GM19351 (cell line): ENCODE measurements around the gene TRIP6.
"Not testable (repeated sequence)": the region's sequence is repeated elsewhere in the genome, so short reads cannot be mapped to it uniquely, and the experiment has no call there.

Experiments used
- ATAC-seq: cut with Tn5 transposase; IDR thresholded peaks from one replicate; pipeline ENCODE4 v1.9.1; 2021; ENCODE audit warnings: mild to moderate bottlenecking, moderate library complexity; ENCODE audit not compliant: unreplicated experiment

TRIP6 gene

GRCh38 chr7:100837099-100837836, 29.9 kb upstream of the TRIP6 start:
- ATAC-seq, result peak; percentile 63

- ATAC-seq, result no peak
Measured at GRCh38 chr7:100839361-100839760, 27.8 kb upstream of the TRIP6 start.

DNA sequence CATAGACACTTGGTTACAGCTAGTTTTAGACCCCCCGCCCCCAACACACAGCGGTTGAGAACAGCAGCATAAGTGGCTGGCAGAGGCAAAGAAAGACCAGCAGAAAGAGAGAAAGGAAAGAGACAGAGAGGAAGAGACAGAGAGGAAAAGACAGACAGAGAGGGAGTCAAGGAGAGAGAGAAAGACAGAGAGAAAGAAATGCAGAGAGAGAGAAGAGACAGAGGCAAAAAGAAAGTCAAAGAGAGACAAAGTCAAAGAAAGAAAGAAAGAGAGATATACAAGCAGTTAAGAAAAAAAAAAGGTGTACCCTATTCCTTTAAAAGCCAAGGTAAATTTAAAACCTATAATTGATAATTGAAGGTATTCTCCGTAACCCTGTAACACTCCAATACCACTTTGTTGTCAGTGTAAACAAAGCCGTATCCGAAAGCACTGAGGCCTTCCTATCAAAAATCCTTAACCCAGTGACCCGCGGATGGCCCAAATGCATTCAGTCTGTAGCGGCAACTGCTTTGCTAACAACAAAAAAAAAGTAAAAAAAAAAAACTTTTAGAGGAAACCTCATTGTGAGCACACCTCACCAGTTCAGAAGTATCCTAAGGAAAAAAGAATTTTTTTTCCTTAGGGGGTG, 26.6 kb upstream of the TRIP6 start:
- no peak for ATAC-seq

DNA sequence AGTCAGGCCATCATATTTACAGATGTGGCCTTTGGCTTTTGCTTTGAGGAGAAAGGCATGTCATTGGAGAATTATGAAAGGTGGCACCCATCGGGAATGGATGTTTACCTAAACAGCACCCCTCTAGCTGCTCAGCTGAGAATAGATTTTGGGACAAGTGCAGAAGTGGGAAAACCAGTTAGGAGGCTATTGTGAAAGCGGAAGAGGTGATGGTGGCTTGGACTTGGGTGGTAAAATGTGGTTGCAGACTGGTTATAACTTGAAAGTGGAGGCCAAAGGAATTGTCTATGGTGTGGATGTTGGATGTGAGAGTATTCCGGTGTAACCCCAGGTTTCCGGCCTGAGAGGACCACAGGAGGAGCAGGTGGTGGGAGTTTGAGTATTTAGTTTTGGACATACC, 19.8 kb upstream of the TRIP6 start:
- ATAC-seq, result no peak

DNA sequence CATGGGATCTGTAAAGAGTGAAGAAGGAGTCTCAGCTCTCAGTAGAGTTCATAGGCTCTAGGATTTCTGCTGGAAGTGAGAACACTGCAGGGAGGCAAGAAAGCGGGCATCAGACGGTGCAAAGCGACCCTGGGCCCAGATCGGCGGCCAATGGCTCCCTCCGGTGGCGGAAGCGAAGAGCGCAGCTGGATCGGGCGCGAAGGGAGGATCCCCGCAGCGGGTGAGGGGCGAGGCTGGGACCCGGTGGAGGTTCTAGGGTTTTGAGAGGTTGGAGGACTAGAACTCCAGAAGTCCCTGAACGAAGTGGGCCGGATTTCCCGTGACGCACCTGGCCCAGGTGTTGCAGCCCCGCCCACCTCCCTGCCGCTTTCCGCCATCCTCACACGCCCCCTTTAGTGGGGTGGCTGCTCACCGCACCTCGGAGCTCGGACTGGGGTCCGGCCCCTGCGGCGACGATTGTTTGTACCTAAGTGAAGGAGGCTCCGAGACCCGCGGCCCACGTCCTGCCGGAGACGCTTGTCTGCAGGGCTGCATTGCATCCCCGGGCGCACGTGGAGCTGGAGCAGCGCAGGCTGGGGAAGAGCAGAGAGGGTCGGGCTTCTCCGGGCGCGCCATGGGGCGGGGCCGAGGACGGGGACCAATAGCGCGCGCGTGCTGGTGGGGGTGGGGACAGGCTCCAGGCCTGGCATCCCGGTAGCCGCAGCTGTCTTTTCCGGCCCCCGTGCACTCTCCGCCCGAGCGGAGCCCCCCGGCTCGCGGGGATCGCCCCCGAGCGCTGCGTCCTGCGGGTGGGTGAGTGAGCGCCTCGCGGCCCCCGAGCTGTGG, 14.9 kb upstream of the TRIP6 start, which contains the start of gene SLC12A9:
Gene SLC12A9, plus strand, starts transcription at position 666 of the 825 bp plus-strand sequence. CDS start 1,485 bp downstream, outside the sequence.
- ATAC-seq, result peak; percentile 87

DNA sequence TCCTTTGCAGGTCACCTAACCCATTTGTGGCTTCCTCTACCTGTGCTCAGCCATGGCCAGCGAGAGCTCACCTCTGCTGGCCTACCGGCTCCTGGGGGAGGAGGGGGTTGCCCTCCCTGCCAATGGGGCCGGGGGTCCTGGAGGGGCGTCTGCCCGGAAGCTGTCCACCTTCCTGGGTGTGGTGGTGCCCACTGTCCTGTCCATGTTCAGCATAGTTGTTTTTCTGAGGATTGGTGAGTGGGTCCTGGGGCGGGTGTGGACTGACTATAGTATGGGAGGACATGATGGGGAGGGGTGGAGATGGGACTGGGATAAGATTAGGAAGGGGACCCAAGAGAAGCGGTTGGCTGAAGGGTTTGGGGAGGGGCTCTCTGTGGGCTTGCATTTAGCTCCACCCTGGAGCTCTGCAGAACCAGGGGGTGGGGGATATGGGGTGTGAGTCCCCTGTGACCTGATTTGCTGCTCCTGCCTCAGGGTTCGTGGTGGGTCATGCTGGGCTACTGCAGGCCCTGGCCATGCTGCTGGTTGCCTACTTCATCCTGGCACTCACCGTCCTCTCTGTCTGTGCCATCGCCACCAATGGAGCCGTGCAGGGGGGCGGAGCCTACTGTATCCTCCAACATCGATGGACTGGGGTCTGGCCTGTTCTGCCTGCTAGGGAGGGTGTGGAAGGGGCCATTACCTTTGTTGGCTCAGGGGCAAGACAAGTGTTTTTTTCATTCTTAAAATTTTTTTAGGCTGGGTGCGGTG, 12.9 kb upstream of the TRIP6 start:
- no peak for ATAC-seq

DNA sequence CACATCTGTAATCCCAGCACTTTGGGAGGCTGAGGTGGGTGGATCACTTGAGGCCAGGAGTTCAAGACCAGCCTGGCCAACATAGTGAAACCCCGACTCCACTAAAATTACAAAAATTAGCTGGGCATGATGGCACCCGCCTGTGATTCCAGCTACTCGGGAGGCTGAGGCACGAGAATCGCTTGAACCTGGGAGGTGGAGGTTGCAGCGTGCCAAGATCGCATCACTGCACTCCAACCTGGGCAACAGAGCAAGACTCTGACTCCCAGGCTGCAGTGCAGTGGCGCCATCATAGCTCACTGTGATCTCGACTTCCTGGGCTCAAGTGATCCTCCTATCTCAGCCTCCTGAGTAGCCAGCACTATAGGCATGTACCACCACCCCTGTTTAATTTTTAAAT, 12.3 kb upstream of the TRIP6 start:
- ATAC-seq, result not testable (repeated sequence)

DNA sequence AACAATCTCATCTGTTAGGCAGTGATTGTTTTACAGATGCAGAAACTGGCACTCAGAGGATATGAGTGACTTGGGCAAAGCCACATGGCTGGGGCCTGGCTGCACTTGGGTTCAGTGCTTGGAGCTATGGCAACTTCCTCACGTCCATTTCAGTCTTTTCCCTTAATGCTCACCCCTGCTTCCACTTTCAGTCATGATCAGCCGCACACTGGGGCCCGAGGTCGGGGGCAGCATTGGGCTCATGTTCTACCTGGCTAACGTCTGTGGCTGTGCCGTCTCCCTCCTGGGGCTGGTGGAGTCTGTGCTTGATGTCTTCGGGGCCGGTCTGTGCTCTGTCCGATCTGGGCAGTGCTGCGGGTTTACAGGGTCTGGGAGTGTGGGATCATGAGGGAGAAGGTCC, 11.7 kb upstream of the TRIP6 start:
- no peak for ATAC-seq

- ATAC-seq, result no peak
Measured at GRCh38 chr7:100856871-100857282, 10.3 kb upstream of the TRIP6 start.

GRCh38 chr7:100859856-100860255, 7.3 kb upstream of the TRIP6 start:
- ATAC-seq, result no peak

DNA sequence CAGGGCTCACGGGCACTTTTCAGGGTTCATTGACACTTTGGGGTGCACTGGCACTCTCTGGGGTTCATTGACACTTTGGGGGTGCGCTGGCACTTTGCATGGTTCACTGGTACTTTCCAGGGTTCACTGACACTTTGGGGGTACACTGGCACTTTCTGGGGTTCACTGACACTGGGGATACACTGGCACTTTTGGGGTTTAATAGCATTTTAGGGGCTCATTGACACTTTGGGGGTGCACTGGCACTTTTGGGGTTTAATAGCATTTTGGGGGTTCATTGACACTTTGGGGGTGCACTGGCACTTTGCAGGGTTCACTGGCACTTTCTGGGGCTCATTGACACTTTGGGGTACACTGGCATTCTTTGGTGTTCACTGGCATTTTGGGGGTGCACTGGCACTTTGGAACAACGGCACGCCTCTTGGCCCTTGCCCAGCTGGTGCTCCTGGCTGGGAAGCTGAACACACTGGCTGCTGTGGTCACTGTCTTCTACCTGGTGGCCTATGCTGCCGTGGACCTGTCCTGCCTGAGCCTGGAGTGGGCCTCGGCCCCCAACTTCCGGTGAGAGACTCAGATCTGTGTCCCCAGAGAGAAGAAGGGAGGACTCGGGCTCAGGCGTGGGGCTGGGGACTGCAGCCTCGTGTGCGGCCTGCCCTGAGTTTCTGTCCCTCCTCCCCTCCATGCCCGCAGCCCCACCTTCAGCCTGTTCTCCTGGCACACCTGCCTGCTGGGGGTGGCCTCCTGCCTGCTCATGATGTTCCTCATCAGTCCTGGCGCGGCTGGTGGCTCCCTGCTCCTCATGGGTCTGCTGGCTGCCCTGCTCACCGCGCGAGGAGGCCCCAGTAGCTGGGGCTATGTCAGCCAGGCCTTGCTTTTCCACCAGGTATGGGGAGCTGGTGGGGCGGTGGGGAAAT, 6.2 kb upstream of the TRIP6 start:
- ATAC-seq, result no peak

- no peak for ATAC-seq
Measured at GRCh38 chr7:100861616-100861985, 5.6 kb upstream of the TRIP6 start.

GRCh38 chr7:100863406-100863950, 3.7 kb upstream of the TRIP6 start:
- ATAC-seq, result no peak

- no peak for ATAC-seq
Measured at GRCh38 chr7:100864263-100864845, 2.8 kb upstream of the TRIP6 start.

- ATAC-seq, result no peak
Measured at GRCh38 chr7:100865372-100865911, 1.7 kb upstream of the TRIP6 start.

DNA sequence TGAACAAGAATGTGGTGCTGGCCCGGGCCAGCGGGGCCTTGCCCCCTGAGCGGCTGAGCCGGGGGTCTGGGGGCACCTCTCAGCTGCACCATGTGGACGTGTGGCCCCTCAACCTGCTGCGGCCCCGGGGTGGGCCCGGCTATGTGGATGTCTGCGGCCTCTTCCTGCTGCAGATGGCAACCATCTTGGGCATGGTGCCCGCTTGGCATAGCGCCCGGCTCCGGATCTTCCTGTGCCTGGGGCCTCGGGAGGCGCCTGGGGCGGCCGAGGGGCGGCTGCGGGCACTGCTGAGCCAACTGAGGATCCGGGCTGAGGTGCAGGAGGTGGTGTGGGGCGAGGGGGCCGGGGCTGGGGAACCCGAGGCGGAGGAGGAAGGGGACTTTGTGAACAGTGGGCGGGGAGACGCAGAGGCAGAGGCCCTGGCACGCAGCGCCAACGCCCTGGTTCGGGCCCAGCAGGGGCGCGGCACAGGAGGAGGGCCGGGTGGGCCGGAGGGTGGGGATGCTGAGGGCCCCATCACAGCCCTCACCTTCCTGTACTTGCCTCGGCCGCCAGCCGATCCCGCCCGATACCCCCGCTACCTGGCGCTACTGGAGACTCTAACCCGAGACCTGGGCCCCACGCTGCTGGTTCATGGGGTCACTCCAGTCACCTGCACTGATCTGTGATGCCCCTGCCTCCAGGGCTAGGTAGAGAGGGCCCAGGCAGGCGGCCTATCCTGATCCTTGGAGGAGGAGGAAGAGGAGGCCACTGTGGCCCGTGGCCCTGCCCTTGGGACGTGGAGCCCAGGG, 1.1 kb upstream of the TRIP6 start:
- no peak for ATAC-seq

- no peak for ATAC-seq
Measured at GRCh38 chr7:100866729-100867039, 503 bp upstream of the TRIP6 start.

GRCh38 chr7:100867776-100868485, 744 bp downstream of the TRIP6 start:
- ATAC-seq, result peak; percentile 34
